Lung (tissue), 12 donors: ENCODE measurements around the gene LRWD1. TPM values are rescaled to one million over a fixed set of nuclear protein-coding genes. Genes with fewer than 3 reads are reported as not detected.

Source experiments
- ATAC-seq: fragments of 200-7000 bp; cut with Tn5 transposase; one replicate; pipeline ENCODE4 v1.9.1; 2020; ENCODE audit warnings: moderate number of reproducible peaks; ENCODE audit not compliant: insufficient read depth, low FRiP score
- DNase-seq, 3 donors: peaks; one replicate each; pipeline ENCODE4 v3.0.0-alpha.2; 2013 to 2017
- H3K27ac ChIP-seq, 2 donors: one replicate each; pipeline ENCODE4 v1.5.1; 2013; ENCODE audit warnings: mild to moderate bottlenecking in 2 of 2, moderate library complexity in 2 of 2, control low read depth in 1 of 2, inconsistent platforms in 1 of 2, low read depth in 1 of 2, low read length in 1 of 2
- H3K27me3 ChIP-seq, 3 donors: one replicate each; pipeline ENCODE4 v1.5.1; 2013; ENCODE audit warnings: low read length in 2 of 3; ENCODE audit not compliant: control insufficient read depth in 3 of 3, insufficient read depth in 3 of 3
- H3K36me3 ChIP-seq, 4 donors: one replicate each; pipeline ENCODE4 v1.5.1; 2013; ENCODE audit warnings: low read length in 4 of 4, mild to moderate bottlenecking in 1 of 4, moderate library complexity in 1 of 4; ENCODE audit not compliant: control insufficient read depth in 4 of 4, insufficient read depth in 4 of 4
- H3K4me1 ChIP-seq, 5 donors: one replicate each; pipeline ENCODE4 v1.5.1; 2013; ENCODE audit warnings: low read length in 5 of 5, mild to moderate bottlenecking in 2 of 5, moderate library complexity in 1 of 5; ENCODE audit not compliant: control insufficient read depth in 5 of 5, insufficient read depth in 5 of 5
- H3K4me3 ChIP-seq: one replicate; pipeline ENCODE4 v1.5.1; 2013; ENCODE audit warnings: mild to moderate bottlenecking, control low read depth, moderate library complexity
- H3K9ac ChIP-seq, 2 donors: one replicate each; pipeline ENCODE4 v1.5.1; 2013; ENCODE audit warnings: low read length in 2 of 2, control low read depth in 1 of 2; ENCODE audit not compliant: insufficient read depth in 1 of 2
- H3K9me3 ChIP-seq, 4 donors: one replicate each; pipeline ENCODE4 v1.5.1; 2013; ENCODE audit warnings: low read length in 3 of 4, mild to moderate bottlenecking in 1 of 4, moderate library complexity in 1 of 4; ENCODE audit not compliant: control insufficient read depth in 4 of 4, insufficient read depth in 3 of 4
- WGBS, 2 donors: extraction: QIAGEN DNeasy Blood & Tissue Kit; methylation state at CpG; one replicate each; pipeline ENCODE4 v1.1.7; 2013; 5-methylcytosine and 5-hydroxymethylcytosine counted together
- polyA plus RNA-seq, 2 donors: library from polyadenylated mRNA; stranded (reverse); fragments of 200-250 nt; gene quantifications; one replicate each; pipeline ENCODE4 v1.2.1, GENCODE V29; 2013
- total RNA-seq, 2 donors: library from RNA; depleted of rRNA in 1 of 2; stranded (reverse); fragments of >200 nt in 1 of 2; gene quantifications; one replicate each; pipeline ENCODE4 v1.2.1, GENCODE V29; 2014 to 2021
- TF ChIP-seq, protein P1 (sequence below): IDR thresholded peaks from 2 replicates; pipeline ENCODE4 v1.5.1; 2012; ENCODE audit warnings: mild to moderate bottlenecking; ENCODE audit errors: control extremely low read depth, extremely low read depth
- donor health status: control.
- donor health status: control.
- donor health status: Bipolar disorder and iron deficiency.
- donor health status: healthy.
- donor health status: DM: yes; HTN: yes; CAD: no.

Gene LRWD1
- total and polyA plus RNA-seq, 4 donors: 12.3 to 31.5 (median 25.9) TPM

DNA sequence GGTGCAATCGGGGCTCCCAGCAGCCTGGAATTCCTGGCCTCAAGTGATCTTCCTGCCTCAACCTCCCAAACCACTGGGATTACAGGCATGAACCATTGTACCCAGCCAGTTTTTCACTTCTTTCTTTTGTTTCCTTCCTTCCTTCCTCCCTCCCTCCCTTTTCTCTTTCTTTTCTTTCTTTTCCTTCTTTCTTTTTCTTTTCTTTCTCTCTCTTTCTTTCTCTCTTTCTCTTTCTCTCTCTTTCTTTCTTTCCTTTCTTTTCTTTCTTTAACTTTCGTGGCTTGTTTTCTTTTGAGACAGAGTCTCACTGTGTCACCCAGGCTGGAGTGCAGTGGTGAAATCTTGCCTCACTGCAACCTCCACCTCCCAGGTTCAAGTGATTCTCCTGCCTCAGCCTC lies 19.1 kb upstream of the LRWD1 start:
- Histone ChIP-seq H3K4me3 (no peak overlapping the region), H3K36me3 (peaks cover 0 to 29% (median 0%) of the 10 kb centered on the region in 4 donors)
- no peak for ATAC-seq

DNA sequence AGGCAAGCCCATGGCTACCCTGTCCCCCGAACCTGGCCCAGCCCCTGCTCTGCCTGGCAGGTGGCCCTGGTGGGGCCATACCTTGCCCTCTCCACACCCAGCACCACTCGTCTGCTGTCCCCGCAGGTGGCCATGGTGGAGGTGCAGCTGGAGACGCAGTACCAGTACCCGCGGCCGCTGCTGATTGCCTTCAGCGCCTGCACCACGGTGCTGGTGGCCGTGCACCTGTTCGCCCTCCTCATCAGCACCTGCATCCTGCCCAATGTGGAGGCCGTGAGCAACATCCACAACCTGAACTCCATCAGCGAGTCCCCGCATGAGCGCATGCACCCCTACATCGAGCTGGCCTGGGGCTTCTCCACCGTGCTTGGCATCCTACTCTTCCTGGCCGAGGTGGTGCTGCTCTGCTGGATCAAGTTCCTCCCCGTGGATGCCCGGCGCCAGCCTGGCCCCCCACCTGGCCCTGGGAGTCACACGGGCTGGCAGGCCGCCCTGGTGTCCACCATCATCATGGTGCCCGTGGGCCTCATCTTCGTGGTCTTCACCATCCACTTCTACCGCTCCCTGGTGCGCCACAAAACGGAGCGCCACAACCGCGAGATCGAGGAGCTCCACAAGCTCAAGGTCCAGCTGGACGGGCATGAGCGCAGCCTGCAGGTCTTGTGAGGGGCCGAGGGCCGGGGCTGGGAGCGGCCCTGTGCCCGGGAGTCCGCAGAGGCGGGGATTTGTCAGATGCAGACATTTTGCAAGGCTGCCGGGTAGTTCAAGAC lies 18.2 kb upstream of the LRWD1 start:
- ATAC-seq: no peak
- peaks cover 0 to 28% (median 0%) of the 10 kb centered on the region in 4 donors for H3K36me3 ChIP-seq
- H3K4me1 ChIP-seq: no peaks in the 10 kb centered on the region
- no peak for DNase-seq
- no peak overlapping the region for H3K9ac ChIP-seq
- H3K27me3 ChIP-seq: no peaks in the 10 kb centered on the region
- 94 to 96% methylated on average over 38 to 41 of the region's 41 CpGs for WGBS, 2 donors
- no peaks in the 10 kb centered on the region for H3K9me3 ChIP-seq
- no peak overlapping the region for H3K4me3 ChIP-seq
- H3K27ac ChIP-seq: no peak overlapping the region
- TF ChIP-seq, protein P1, sequence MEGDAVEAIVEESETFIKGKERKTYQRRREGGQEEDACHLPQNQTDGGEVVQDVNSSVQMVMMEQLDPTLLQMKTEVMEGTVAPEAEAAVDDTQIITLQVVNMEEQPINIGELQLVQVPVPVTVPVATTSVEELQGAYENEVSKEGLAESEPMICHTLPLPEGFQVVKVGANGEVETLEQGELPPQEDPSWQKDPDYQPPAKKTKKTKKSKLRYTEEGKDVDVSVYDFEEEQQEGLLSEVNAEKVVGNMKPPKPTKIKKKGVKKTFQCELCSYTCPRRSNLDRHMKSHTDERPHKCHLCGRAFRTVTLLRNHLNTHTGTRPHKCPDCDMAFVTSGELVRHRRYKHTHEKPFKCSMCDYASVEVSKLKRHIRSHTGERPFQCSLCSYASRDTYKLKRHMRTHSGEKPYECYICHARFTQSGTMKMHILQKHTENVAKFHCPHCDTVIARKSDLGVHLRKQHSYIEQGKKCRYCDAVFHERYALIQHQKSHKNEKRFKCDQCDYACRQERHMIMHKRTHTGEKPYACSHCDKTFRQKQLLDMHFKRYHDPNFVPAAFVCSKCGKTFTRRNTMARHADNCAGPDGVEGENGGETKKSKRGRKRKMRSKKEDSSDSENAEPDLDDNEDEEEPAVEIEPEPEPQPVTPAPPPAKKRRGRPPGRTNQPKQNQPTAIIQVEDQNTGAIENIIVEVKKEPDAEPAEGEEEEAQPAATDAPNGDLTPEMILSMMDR: no peak

More for the DNA sequence above, 19.1 kb upstream of the LRWD1 start:
- Histone ChIP-seq H3K27me3 (no peaks in the 10 kb centered on the region), H3K27ac (no peak overlapping the region), H3K9ac (no peak overlapping the region), H3K4me1 (no peaks in the 10 kb centered on the region), H3K9me3 (no peaks in the 10 kb centered on the region)
- 72 to 74% methylated on average over 2 of the region's 2 CpGs for WGBS, 2 donors
- TF ChIP-seq, protein P1: no peak
- no peak for DNase-seq

DNA sequence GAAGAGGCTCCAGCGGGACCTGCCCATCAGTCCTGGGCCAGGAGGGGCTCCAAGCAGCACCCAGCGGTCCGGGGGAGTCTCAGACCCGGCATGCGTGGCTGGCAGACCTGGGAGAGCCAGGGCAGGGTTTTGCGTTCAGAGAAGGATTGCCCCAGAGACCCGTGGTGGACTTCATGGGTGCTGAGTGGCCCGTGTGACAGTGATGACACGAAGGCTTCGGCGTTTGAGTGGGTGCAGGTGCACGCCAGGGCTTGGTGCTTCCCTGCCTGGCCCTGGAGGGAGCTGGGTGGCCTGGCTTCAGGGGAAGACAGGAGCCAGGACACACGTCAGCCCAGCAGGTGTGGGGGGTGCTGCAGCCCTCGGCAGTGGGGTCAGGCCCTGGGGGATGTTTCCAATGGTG lies 17.5 kb upstream of the LRWD1 start:
- Histone ChIP-seq H3K9me3 (no peaks in the 10 kb centered on the region), H3K27ac (no peak overlapping the region), H3K9ac (no peak overlapping the region), H3K27me3 (no peaks in the 10 kb centered on the region), H3K4me1 (no peaks in the 10 kb centered on the region), H3K36me3 (peaks cover 0 to 22% (median 0%) of the 10 kb centered on the region in 4 donors), H3K4me3 (no peak overlapping the region)
- TF ChIP-seq, protein P1: no peak
- DNase-seq: no peak
- ATAC-seq: no peak
- 92 to 94% methylated on average over 14 of the region's 14 CpGs for WGBS, 2 donors
